Measurements from ENCODE around the gene MAML1.
"Not testable (repeated sequence)": the region's sequence is repeated elsewhere in the genome, so short reads cannot be mapped to it uniquely, and the experiment has no call there.

GRCh38 chr5:179697543-179697942 is 35.1 kb upstream of the MAML1 start:
- not testable (repeated sequence) for TF ChIP-seq CTCF, POLR2A (IDR thresholded peaks at IDR 0.05)

Data from gastroesophageal sphincter (tissue), 3 donors.